ENCODE data around the gene POMGNT1.

POMGNT1 gene

GRCh38 chr1:46168477-46168876 is 29.8 kb downstream of the POMGNT1 start:
- ChIA-PET POLR2A (interaction anchor here (1.7 kb wide), 1 partner anchor 36 kb away, joined by 6 read pairs; the partner anchor contains the start of gene PIK3R3), CTCF (interaction anchor here (0.7 to 0.8 kb wide), 2 partner anchors 11 to 13 kb away, joined by 3 read pairs; no protein-coding TSS in a partner anchor)
- no peak overlapping the region for H3K4me3 ChIP-seq (ENCODE audit: low read depth, low read length)
- no peak overlapping the region for H3K27ac ChIP-seq (ENCODE audit: extremely low read depth, low read depth, low read length)
- no peaks in the 10 kb centered on the region; the same call in 1 of the 2 replicates for H3K4me1 ChIP-seq (ENCODE audit: control insufficient read depth, insufficient read depth, low read length)
- TF ChIP-seq ZNF221 (tag by site-specific recombination; IDR thresholded peaks at IDR 0.05; ENCODE audit: borderline replicate concordance), result no peak
- TF ChIP-seq INSM2 (tag by site-specific recombination; IDR thresholded peaks at IDR 0.05), result no peak
- TF ChIP-seq ZSCAN30 (tag by site-specific recombination; IDR thresholded peaks at IDR 0.05), result no peak
- TF ChIP-seq PRDM10 (tag by site-specific recombination; IDR thresholded peaks at IDR 0.05), result no peak
- TF ChIP-seq ZXDB (tag by site-specific recombination; IDR thresholded peaks at IDR 0.05), result no peak
- TF ChIP-seq ZNF214 (tag by site-specific recombination; IDR thresholded peaks at IDR 0.05; ENCODE audit: borderline replicate concordance), result no peak
- no peak for TF ChIP-seq ZNF248 (tag by site-specific recombination; IDR thresholded peaks at IDR 0.05)
- TF ChIP-seq ZNF610 (tag by site-specific recombination; IDR thresholded peaks at IDR 0.05; ENCODE audit: borderline replicate concordance), result no peak
- no peak for TF ChIP-seq ZNF548 (tag by site-specific recombination; IDR thresholded peaks at IDR 0.05)
- no peak for TF ChIP-seq KLF16 (tag by site-specific recombination; IDR thresholded peaks at IDR 0.05)
- H3K9me3 ChIP-seq (ENCODE audit: control insufficient read depth, insufficient read depth, low read depth, low read length), result no peaks in the 10 kb centered on the region
- H3K36me3 ChIP-seq (ENCODE audit: control insufficient read depth in 2 of 2, insufficient read depth in 1 of 2, low read length in 2 of 2), result no peaks in the 10 kb centered on the region

DNA sequence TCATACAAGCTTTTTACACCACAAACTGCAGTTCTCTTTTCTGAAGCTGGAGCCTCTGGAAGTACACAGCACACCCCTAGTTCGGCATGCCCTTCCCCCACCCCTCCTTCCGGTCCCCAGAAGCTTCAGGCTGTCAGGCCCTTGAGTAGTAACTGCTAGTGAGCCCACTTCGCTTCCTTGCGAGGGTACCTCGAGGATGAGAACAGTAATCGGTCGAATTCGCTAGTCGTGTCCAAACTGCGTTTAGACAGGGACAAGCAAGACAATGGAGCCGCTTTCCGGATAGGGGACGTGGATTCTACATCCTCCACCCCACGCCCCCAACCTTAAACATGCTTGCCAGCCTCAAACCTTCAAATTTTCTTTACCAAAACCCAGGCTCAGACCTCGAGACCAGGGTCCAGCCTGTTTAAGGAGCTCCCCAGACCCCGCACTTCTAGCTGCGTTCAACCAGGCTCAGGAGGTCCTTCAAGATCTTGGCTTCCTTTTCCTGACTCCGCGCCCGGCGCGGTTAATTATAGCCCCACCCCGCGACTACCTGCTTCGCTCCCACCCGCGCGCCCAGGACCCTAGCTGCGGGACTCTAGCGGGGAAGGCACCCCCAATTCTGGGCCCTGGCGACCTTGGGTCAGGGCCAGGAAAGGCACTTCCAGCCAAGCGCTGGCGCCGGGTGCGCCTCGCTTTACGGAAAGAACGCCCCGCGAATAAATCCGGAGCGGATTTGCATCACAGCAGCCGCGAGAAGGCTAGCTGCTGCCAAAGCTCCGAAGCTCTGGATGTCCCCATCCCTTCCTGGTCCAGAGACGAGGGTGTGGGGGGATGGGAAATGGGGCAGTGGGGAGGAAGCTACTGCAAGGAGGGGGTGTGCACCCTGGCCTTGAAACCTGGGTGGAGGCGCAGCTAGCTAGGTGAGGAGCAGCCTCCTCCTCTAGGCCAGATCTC is 31.4 kb downstream of the POMGNT1 start:
- CTCF ChIA-PET, result no interaction called here
- no peaks in the 10 kb centered on the region for H3K9me3 ChIP-seq (ENCODE audit: control insufficient read depth, insufficient read depth, low read depth, low read length)
- H3K4me3 ChIP-seq (ENCODE audit: low read depth, low read length), result no peak overlapping the region
- no peak for TF ChIP-seq ZNF560 (tag by site-specific recombination; IDR thresholded peaks at IDR 0.05; ENCODE audit: borderline replicate concordance)
- TF ChIP-seq PRDM1 (tag by site-specific recombination; IDR thresholded peaks at IDR 0.05), result no peak
- TF ChIP-seq, protein P1, sequence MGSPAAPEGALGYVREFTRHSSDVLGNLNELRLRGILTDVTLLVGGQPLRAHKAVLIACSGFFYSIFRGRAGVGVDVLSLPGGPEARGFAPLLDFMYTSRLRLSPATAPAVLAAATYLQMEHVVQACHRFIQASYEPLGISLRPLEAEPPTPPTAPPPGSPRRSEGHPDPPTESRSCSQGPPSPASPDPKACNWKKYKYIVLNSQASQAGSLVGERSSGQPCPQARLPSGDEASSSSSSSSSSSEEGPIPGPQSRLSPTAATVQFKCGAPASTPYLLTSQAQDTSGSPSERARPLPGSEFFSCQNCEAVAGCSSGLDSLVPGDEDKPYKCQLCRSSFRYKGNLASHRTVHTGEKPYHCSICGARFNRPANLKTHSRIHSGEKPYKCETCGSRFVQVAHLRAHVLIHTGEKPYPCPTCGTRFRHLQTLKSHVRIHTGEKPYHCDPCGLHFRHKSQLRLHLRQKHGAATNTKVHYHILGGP (tag by site-specific recombination; IDR thresholded peaks at IDR 0.05), result no peak
- TF ChIP-seq GLIS2 (tag by site-specific recombination; IDR thresholded peaks at IDR 0.05), result no peak
- TF ChIP-seq ZSCAN4 (tag by site-specific recombination; IDR thresholded peaks at IDR 0.05), result no peak
- TF ChIP-seq ZNF239 (tag by site-specific recombination; IDR thresholded peaks at IDR 0.05), result no peak
- no peak for TF ChIP-seq ZBTB1 (tag by site-specific recombination; IDR thresholded peaks at IDR 0.05)
- no peak for TF ChIP-seq ZNF658 (tag by site-specific recombination; IDR thresholded peaks at IDR 0.05)
- no peak for TF ChIP-seq SETDB1 (IDR thresholded peaks at IDR 0.05; ENCODE audit: insufficient read length, low read length)
- TF ChIP-seq, protein P2, sequence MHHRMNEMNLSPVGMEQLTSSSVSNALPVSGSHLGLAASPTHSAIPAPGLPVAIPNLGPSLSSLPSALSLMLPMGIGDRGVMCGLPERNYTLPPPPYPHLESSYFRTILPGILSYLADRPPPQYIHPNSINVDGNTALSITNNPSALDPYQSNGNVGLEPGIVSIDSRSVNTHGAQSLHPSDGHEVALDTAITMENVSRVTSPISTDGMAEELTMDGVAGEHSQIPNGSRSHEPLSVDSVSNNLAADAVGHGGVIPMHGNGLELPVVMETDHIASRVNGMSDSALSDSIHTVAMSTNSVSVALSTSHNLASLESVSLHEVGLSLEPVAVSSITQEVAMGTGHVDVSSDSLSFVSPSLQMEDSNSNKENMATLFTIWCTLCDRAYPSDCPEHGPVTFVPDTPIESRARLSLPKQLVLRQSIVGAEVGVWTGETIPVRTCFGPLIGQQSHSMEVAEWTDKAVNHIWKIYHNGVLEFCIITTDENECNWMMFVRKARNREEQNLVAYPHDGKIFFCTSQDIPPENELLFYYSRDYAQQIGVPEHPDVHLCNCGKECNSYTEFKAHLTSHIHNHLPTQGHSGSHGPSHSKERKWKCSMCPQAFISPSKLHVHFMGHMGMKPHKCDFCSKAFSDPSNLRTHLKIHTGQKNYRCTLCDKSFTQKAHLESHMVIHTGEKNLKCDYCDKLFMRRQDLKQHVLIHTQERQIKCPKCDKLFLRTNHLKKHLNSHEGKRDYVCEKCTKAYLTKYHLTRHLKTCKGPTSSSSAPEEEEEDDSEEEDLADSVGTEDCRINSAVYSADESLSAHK (tag by site-specific recombination; IDR thresholded peaks at IDR 0.05), result no peak
- no peak for TF ChIP-seq ZNF426 (tag by site-specific recombination; IDR thresholded peaks at IDR 0.05)
- no peak for TF ChIP-seq ZNF157 (tag by site-specific recombination; IDR thresholded peaks at IDR 0.05)

More for the DNA sequence above, 31.4 kb downstream of the POMGNT1 start:
- no peaks in the 10 kb centered on the region for H3K4me1 ChIP-seq (ENCODE audit: control insufficient read depth, insufficient read depth, low read length)
- POLR2A ChIA-PET, result no interaction called here
- H3K27ac ChIP-seq (ENCODE audit: extremely low read depth, low read depth, low read length), result no peak overlapping the region
- H3K36me3 ChIP-seq (ENCODE audit: control insufficient read depth in 2 of 2, insufficient read depth in 1 of 2, low read length in 2 of 2), result no peaks in the 10 kb centered on the region
